Gastroesophageal sphincter (tissue), 3 donors: Measurements from ENCODE around the gene TMEM87A.

Source experiments
- CTCF ChIP-seq, 4 experiments: fragments of 200-600 bp in 2 of 4; fragments of 450-650 bp in 2 of 4; sonication (generic) in 1 of 4; IDR thresholded peaks; one replicate each; pipeline ENCODE4 v1.5.1; 2017 to 2019; ENCODE audit warnings: antibody characterized with exemption in 4 of 4, mild to moderate bottlenecking in 2 of 4, moderate library complexity in 2 of 4
- EP300 ChIP-seq: sonication (generic); formaldehyde crosslinking; IDR thresholded peaks from one replicate; pipeline ENCODE4 v1.6.1; 2017; ENCODE audit warnings: antibody characterized with exemption, mild to moderate bottlenecking
- POLR2A ChIP-seq, 2 donors: fragments of 450-650 bp; IDR thresholded peaks; one replicate each; pipeline ENCODE4 v1.6.1; 2017; ENCODE audit warnings: antibody characterized with exemption in 2 of 2, mild to moderate bottlenecking in 2 of 2, moderate library complexity in 1 of 2
- POLR2AphosphoS5 ChIP-seq: sonication (generic); formaldehyde crosslinking; IDR thresholded peaks from one replicate; pipeline ENCODE4 v1.6.1; 2017; ENCODE audit warnings: antibody characterized with exemption

GRCh38 chr15:42218953-42219592 lies 54.2 kb downstream of the TMEM87A start:
- TF ChIP-seq CTCF (IDR thresholded peaks at IDR 0.05): no peak
- TF ChIP-seq POLR2A (IDR thresholded peaks at IDR 0.05): no peak
- no peak for TF ChIP-seq POLR2AphosphoS5
- no peak for TF ChIP-seq EP300
